Endothelial cell of umbilical vein (primary cell): ENCODE results near the gene ATRNL1. TPM values are rescaled to one million over a fixed set of nuclear protein-coding genes. Genes with fewer than 3 reads are reported as not detected.

ENCODE experiments used
- BruUV-seq: library from RNA; stranded (reverse); fragments of 400-500 nt; replicated peaks from 2 replicates; lab custom pipeline; 2021; lab: Mats Ljungman, UMichigan
- CTCF ChIA-PET: fragments of 300-600, 350-600 bp; sonication (Branson Sonifier 250); formaldehyde crosslinking; loops from one replicate; lab custom pipeline; 2021; ENCODE audit warnings: antibody characterized with exemption, inconsistent platforms; lab: Charles Lee
- POLR2A ChIA-PET: fragments of 300-600, 350-600 bp; sonication (Branson Sonifier 250); formaldehyde crosslinking; loops from one replicate; lab custom pipeline; 2021; ENCODE audit warnings: antibody characterized with exemption, inconsistent platforms; lab: Charles Lee
- DNase-seq: peaks from one replicate; pipeline ENCODE4 v3.0.0-alpha.2; 2011; ENCODE audit warnings: low read depth, low spot score
- FAIRE-seq: peaks from 2 replicates; lab custom pipeline; 2011; peaks lifted over from hg19 to GRCh38; lab: Jason Lieb, UNC
- H2AFZ ChIP-seq: 2 replicates; pipeline ENCODE4 v1.6.0; 2012; ENCODE audit warnings: low read depth, low read length, control low read depth, inconsistent platforms
- H3K27ac ChIP-seq: 2 replicates; pipeline ENCODE4 v1.5.1; 2011; ENCODE audit warnings: low read depth, mild to moderate bottlenecking, control low read depth, low read length, moderate library complexity; ENCODE audit not compliant: insufficient read depth
- H3K27me3 ChIP-seq, 2 experiments: 2 replicates each; pipeline versions ENCODE4 v1.6.0 to v1.6.1; 2011; ENCODE audit warnings: low read length in 2 of 2, mixed read lengths in 1 of 2; ENCODE audit not compliant: control insufficient read depth in 2 of 2, insufficient read depth in 2 of 2
- H3K36me3 ChIP-seq, 2 experiments: 2 replicates in 1 of 2; 3 replicates in 1 of 2; pipeline ENCODE4 v1.5.1; 2011; ENCODE audit warnings: low read length in 2 of 2, mild to moderate bottlenecking in 1 of 2, moderate library complexity in 1 of 2; ENCODE audit not compliant: control insufficient read depth in 2 of 2, insufficient read depth in 2 of 2; ENCODE audit errors: extremely low read depth in 1 of 2
- H3K4me1 ChIP-seq: 3 replicates; pipeline ENCODE4 v1.5.1; 2011; ENCODE audit warnings: mild to moderate bottlenecking, low read length; ENCODE audit not compliant: control insufficient read depth, insufficient read depth; ENCODE audit errors: extremely low read depth
- H3K4me2 ChIP-seq: 2 replicates; pipeline ENCODE4 v1.6.1; 2011; ENCODE audit warnings: low read length, control low read depth, mixed read lengths; ENCODE audit not compliant: insufficient read depth
- H3K4me3 ChIP-seq, 3 experiments: fragments of 200-600 bp in 1 of 3; sonication (generic), shearing (Covaris generic) in 1 of 3; replicated peaks in 1 of 3; 2 replicates each; pipeline ENCODE4 v1.5.1; 2011 to 2016; ENCODE audit warnings: control low read depth in 3 of 3, low read length in 3 of 3, mild to moderate bottlenecking in 2 of 3, inconsistent platforms in 1 of 3, low read depth in 1 of 3, moderate library complexity in 1 of 3; ENCODE audit not compliant: insufficient read depth in 1 of 3
- H3K79me2 ChIP-seq: 2 replicates; pipeline ENCODE4 v1.6.0; 2012; ENCODE audit warnings: low read length, inconsistent platforms; ENCODE audit not compliant: control insufficient read depth, insufficient read depth
- H3K9ac ChIP-seq: replicated peaks from 2 replicates; pipeline ENCODE3; 2011; ENCODE audit warnings: low read length, control low read depth; ENCODE audit not compliant: insufficient read depth; ENCODE audit errors: extremely low read depth
- H3K9me1 ChIP-seq: replicated peaks from 3 replicates; pipeline ENCODE4 v1.6.0; 2011; ENCODE audit warnings: mild to moderate bottlenecking, low read length; ENCODE audit not compliant: control insufficient read depth, insufficient read depth; ENCODE audit errors: extremely low read depth
- H3K9me3 ChIP-seq: replicated peaks from 2 replicates; pipeline ENCODE4 v1.5.1; 2012; ENCODE audit warnings: low read length, inconsistent platforms; ENCODE audit not compliant: control insufficient read depth, insufficient read depth
- H4K20me1 ChIP-seq: replicated peaks from 2 replicates; pipeline ENCODE3; 2011; ENCODE audit warnings: mild to moderate bottlenecking, low read length; ENCODE audit not compliant: control insufficient read depth, insufficient read depth; ENCODE audit errors: extremely low read depth
- FOS ChIP-seq: IDR thresholded peaks from 2 replicates; pipeline ENCODE4 v1.6.1; 2011; ENCODE audit warnings: mild to moderate bottlenecking, low read length, moderate library complexity, borderline replicate concordance; ENCODE audit not compliant: insufficient read depth
- GATA2 ChIP-seq: IDR thresholded peaks from 2 replicates; pipeline ENCODE4 v1.7.0; 2011; ENCODE audit warnings: low read depth, mild to moderate bottlenecking, moderate library complexity, mixed read lengths, low read length; ENCODE audit not compliant: insufficient read length, insufficient read depth
- JUN ChIP-seq: IDR thresholded peaks from 2 replicates; pipeline ENCODE4 v1.6.1; 2011; ENCODE audit warnings: borderline replicate concordance, low read depth; ENCODE audit not compliant: insufficient read length, insufficient read depth
- MYC ChIP-seq: IDR thresholded peaks from one replicate; pipeline ENCODE4 v1.6.1; 2011; ENCODE audit warnings: mild to moderate bottlenecking, low read depth, low read length
- POLR2A ChIP-seq: IDR thresholded peaks from 2 replicates; pipeline ENCODE4 v1.6.1; 2012; ENCODE audit warnings: low read depth, mild to moderate bottlenecking, control low read depth, low read length
- POLR2AphosphoS5 ChIP-seq: IDR thresholded peaks from 2 replicates; pipeline ENCODE4 v1.6.1; 2012; ENCODE audit warnings: low read depth, mild to moderate bottlenecking, control low read depth, low read length, moderate library complexity; ENCODE audit not compliant: insufficient read depth
- dilution Hi-C: fragments of 300-500 bp; cut with MboI; formaldehyde crosslinking; loops from one replicate; pipeline ENCODE4 v1.15.0; 2019; ENCODE audit warnings: low sequenced_read_pairs; ENCODE audit not compliant: extremely low pct_ligation_motif_present
- intact Hi-C: fragments of 100-400 bp; cut with micrococcal nuclease; formaldehyde crosslinking; loops from one replicate; pipeline ENCODE4 v1.10.0; 2022
- polyA plus RNA-seq, 4 experiments: library from polyadenylated mRNA; depleted of rRNA in 3 of 4; stranded (reverse) in 3 of 4; unstranded in 1 of 4; fragments of >200 nt; gene quantifications; 2 replicates each; pipeline versions ENCODE4 v1.2.1 to v1.2.3, GENCODE V29; 2011 to 2012; ENCODE audit warnings: missing spikeins in 1 of 4
- total RNA-seq: library from RNA; stranded (reverse); gene quantifications from 2 replicates; pipeline ENCODE4 v1.2.3, GENCODE V29; 2021
- TF ChIP-seq, protein P1 (sequence below), 2 donors: IDR thresholded peaks; 1 replicate in 1 of 2; 2 replicates in 1 of 2; pipeline ENCODE4 v1.5.1; 2011; ENCODE audit warnings: low read length in 2 of 2, mild to moderate bottlenecking in 2 of 2, moderate library complexity in 2 of 2, control low read depth in 1 of 2, inconsistent platforms in 1 of 2, low read depth in 1 of 2; ENCODE audit not compliant: insufficient read depth in 1 of 2; ENCODE audit errors: extremely low read depth in 1 of 2
- TF ChIP-seq, protein P2 (sequence below): IDR thresholded peaks from 2 replicates; pipeline ENCODE4 v1.6.1; 2011; ENCODE audit not compliant: insufficient read depth, insufficient read length

ATRNL1 gene
- total and polyA plus RNA-seq, 2 donors (not counting 3 experiments of a cell fraction or from before 2014, with no cell fraction given), result not detected

DNA sequence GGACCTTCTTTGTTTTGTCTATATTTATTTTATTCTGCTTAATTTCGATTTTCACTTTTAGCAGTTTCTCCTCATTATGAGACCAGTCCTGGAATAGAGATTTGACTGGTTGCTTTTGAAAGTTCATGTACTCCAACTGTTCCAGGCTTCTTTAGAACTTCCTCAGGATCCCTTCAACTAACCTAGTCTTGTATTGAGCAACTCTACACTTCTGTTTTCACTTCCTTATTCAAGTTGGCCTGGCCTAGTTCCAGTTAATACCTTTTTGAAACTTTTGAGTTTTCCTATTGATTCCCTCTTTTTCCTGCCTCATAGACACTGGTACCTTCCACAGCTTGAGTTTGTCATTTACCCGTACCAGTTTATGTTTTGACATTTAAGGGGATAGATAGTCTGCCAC is 421.7 kb downstream of the ATRNL1 start:
- Histone ChIP-seq H3K4me3 (no peak overlapping the region), H2AFZ (no peak overlapping the region), H3K9me1 (no peaks in the 10 kb centered on the region), H3K27ac (no peak overlapping the region), H3K9ac (no peak overlapping the region), H3K79me2 (no peaks in the 10 kb centered on the region), H3K27me3 (no peaks in the 10 kb centered on the region), H4K20me1 (no peaks in the 10 kb centered on the region), H3K9me3 (no peaks in the 10 kb centered on the region), H3K4me2 (no peak overlapping the region), H3K4me1 (no peaks in the 10 kb centered on the region), H3K36me3 (no peaks in the 10 kb centered on the region)
- BruUV-seq, result no TSS peak
- CTCF ChIA-PET, result no interaction called here
- FAIRE-seq, result no peak
- intact Hi-C loops, result no loop called here
- no peak for TF ChIP-seq POLR2A
- TF ChIP-seq MYC, result no peak
- TF ChIP-seq, protein P1, sequence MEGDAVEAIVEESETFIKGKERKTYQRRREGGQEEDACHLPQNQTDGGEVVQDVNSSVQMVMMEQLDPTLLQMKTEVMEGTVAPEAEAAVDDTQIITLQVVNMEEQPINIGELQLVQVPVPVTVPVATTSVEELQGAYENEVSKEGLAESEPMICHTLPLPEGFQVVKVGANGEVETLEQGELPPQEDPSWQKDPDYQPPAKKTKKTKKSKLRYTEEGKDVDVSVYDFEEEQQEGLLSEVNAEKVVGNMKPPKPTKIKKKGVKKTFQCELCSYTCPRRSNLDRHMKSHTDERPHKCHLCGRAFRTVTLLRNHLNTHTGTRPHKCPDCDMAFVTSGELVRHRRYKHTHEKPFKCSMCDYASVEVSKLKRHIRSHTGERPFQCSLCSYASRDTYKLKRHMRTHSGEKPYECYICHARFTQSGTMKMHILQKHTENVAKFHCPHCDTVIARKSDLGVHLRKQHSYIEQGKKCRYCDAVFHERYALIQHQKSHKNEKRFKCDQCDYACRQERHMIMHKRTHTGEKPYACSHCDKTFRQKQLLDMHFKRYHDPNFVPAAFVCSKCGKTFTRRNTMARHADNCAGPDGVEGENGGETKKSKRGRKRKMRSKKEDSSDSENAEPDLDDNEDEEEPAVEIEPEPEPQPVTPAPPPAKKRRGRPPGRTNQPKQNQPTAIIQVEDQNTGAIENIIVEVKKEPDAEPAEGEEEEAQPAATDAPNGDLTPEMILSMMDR (IDR thresholded peaks at IDR 0.05; ENCODE audit: extremely low read depth in 1 of 2, insufficient read depth in 1 of 2, low read depth in 1 of 2, low read length in 2 of 2), result no peak
- no peak for TF ChIP-seq POLR2AphosphoS5
- no peak for TF ChIP-seq FOS
- TF ChIP-seq GATA2, result no peak
- no peak for TF ChIP-seq JUN
- TF ChIP-seq, protein P2, sequence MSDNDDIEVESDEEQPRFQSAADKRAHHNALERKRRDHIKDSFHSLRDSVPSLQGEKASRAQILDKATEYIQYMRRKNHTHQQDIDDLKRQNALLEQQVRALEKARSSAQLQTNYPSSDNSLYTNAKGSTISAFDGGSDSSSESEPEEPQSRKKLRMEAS, result no peak
- DNase-seq, result no peak
- dilution Hi-C loops, result no loop called here
- POLR2A ChIA-PET, result no interaction called here
